RWPE1 (cell line): Measurements from ENCODE around the gene NAALADL2.

Experiments
- CTCF ChIA-PET: fragments of 350-600 bp; sonication (Branson Sonifier 250); formaldehyde crosslinking; extraction: SDS; loops from one replicate; lab custom pipeline; 2021; lab: Yijun Ruan, JAX
- POLR2A ChIA-PET: fragments of 400-600 bp; formaldehyde crosslinking; extraction: SDS; loops from one replicate; lab custom pipeline; 2020; ENCODE audit warnings: antibody characterized with exemption; ENCODE audit not compliant: low non-redundant PET; lab: Yijun Ruan, JAX
- DNase-seq: peaks from one replicate; pipeline ENCODE4 v3.0.0; 2012; ENCODE audit warnings: low spot score
- H3K27ac ChIP-seq: fragments of 450-650 bp; 2 replicates; pipeline ENCODE4 v1.5.1; 2017
- TF ChIP-seq, protein P1 (sequence below): fragments of 450-650 bp; conservative IDR thresholded peaks from 2 replicates; pipeline ENCODE4 v1.5.1; 2017; ENCODE audit warnings: low read depth, mild to moderate bottlenecking

The NAALADL2 gene

DNA sequence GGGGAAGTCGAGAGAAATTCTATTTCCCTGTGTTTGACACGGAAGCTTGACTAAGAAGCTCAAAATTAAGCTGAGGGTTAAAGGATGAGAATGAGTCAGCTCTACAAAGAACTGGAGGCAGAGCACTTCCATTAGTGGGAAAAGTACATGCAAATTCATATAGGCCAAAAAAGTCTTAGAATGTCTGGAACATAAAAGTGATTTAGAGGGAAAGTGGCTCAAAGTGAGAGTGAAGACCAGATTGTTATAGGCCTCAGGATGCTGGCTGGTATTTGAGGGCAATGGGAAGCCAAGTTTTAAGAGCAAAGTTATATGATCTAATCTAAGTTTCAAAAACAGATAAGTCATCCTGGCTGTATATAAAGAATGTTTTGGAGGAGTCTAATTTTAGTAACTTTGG, 857.3 kb downstream of the NAALADL2 start:
- TF ChIP-seq, protein P1, sequence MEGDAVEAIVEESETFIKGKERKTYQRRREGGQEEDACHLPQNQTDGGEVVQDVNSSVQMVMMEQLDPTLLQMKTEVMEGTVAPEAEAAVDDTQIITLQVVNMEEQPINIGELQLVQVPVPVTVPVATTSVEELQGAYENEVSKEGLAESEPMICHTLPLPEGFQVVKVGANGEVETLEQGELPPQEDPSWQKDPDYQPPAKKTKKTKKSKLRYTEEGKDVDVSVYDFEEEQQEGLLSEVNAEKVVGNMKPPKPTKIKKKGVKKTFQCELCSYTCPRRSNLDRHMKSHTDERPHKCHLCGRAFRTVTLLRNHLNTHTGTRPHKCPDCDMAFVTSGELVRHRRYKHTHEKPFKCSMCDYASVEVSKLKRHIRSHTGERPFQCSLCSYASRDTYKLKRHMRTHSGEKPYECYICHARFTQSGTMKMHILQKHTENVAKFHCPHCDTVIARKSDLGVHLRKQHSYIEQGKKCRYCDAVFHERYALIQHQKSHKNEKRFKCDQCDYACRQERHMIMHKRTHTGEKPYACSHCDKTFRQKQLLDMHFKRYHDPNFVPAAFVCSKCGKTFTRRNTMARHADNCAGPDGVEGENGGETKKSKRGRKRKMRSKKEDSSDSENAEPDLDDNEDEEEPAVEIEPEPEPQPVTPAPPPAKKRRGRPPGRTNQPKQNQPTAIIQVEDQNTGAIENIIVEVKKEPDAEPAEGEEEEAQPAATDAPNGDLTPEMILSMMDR, result no peak
- ChIA-PET CTCF (no interaction called here), POLR2A (no interaction called here)
- no peak overlapping the region for H3K27ac ChIP-seq
- no peak for DNase-seq

DNA sequence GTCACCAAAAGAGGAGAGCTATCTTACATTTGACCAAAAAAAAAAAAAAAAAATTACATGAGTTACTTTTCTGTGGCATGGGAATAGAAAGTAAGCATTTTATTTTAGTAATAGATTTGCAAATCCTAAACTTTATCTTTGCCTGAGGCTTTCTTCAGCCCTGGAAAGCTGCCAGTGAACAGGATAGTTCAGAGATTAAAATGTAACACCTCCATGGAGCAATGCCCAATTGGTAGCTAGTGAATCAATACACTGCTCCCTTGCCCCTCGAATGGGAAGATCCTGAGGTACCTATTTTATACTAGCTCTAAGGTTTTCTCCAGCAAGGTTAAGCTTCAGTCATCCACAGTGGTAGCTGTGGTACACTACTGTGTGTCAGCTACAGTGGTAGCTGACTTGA, 867.1 kb downstream of the NAALADL2 start:
- ChIA-PET CTCF (no interaction called here), POLR2A (interaction anchor here (0.7 kb wide), 1 partner anchor 95 kb away, joined by 3 read pairs; no protein-coding TSS in a partner anchor)
- no peak overlapping the region for H3K27ac ChIP-seq
- DNase-seq, result no peak
- TF ChIP-seq, protein P1, result no peak

DNA sequence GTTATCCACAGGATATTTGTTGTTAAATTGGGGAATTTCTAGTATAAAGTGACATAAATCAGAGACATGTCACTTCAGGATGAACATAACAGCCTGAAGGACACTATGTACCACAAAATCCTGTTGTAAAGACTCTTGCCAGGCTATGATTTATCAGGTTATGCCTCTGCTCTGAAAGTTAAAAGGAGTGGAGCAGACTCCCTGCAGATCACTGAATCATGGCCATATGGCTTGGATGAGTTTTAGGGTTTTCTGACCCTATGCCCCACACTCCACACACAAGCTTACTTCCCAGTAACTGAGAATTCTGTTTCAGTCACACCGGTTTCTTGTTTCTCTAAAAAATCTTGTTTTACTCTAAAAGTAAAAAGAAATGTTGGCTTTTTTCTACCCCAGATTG, 869.4 kb downstream of the NAALADL2 start:
- ChIA-PET CTCF (no interaction called here), POLR2A (no interaction called here)
- H3K27ac ChIP-seq, result no peak overlapping the region
- no peak for DNase-seq
- TF ChIP-seq, protein P1, result no peak

DNA sequence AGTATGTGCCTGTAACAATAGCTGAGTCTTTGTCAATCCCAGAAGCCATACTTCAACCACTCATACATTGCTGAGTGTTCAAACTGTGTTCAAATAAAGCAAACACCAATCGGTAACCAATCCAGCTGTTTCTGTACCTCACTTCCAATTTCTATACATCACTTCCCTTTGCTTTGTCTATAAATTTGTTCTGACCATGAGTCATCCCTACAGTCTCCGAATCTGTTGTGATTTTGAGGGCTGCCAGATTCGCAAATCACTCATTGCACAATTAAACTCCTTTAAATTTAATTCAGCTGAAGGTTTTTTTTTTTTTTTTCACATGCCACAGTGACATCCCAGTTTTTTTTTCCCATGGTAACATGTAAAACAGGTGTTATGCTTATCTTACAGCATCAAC, 870.3 kb downstream of the NAALADL2 start:
- CTCF ChIA-PET, result interaction anchor here (0.6 kb wide), 1 partner anchor 126 kb away, joined by 4 read pairs; no protein-coding TSS in a partner anchor
- H3K27ac ChIP-seq, result no peak overlapping the region

DNA sequence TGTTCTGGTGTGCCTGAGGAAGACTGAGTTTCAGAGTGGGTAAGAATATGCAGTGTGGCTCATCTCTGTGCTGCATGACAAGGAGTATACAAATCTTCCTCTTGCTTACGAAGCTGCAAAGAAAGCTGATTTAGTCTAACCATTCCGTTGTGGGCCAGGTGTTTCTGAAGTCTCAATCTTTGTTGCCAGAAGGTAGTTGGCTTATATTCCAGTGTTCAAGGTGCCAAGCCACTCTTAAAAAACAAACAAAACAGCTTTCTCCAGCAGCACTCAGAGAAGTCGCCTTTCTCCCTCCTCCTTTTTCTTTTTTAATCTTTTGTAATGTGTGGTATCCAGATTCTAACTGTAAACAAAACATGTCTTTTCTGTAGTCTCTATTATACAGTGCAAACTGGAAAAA, 872.4 kb downstream of the NAALADL2 start:
- POLR2A ChIA-PET, result no interaction called here
- no peak overlapping the region for H3K27ac ChIP-seq
- no peak for DNase-seq
- CTCF ChIA-PET, result no interaction called here
- TF ChIP-seq, protein P1, result no peak

More for the DNA sequence above, 870.3 kb downstream of the NAALADL2 start:
- TF ChIP-seq, protein P1, result no peak
- POLR2A ChIA-PET, result no interaction called here
- no peak for DNase-seq

DNA sequence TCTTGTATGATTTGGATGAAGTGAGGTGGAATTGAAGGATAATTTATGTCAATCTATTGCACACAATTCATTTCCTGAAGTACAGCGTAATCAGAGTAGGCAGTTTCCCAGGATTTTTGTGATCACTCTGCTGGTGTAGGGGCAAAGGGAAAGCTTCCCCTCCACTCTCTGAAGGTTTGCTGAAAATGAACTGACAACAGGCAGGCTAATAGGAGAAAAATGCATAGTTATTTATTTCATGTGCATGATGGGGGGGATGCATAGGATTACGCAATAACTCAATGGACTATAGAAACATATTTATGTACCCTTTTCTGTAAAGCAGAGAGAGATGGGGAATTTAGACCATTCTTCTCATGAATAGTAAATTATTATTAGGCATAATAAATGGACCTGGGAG, 872.9 kb downstream of the NAALADL2 start:
- ChIA-PET POLR2A (no interaction called here), CTCF (no interaction called here)
- TF ChIP-seq, protein P1, result no peak
- no peak overlapping the region for H3K27ac ChIP-seq
- no peak for DNase-seq
